Jurkat, Clone E6-1 (cell line): ENCODE data around the gene ENOX2.
"Not testable (repeated sequence)": the region's sequence is repeated elsewhere in the genome, so short reads cannot be mapped to it uniquely, and the experiment has no call there.

Experiments used
- DNase-seq: peaks from one replicate; pipeline ENCODE4 v3.0.0-alpha.2; 2011; ENCODE audit warnings: low read depth, low spot score
- H3K4me3 ChIP-seq: 2 replicates; pipeline ENCODE4 v1.5.1; 2011; ENCODE audit warnings: mild to moderate bottlenecking, low read length, control low read depth, moderate library complexity

Gene ENOX2

DNA sequence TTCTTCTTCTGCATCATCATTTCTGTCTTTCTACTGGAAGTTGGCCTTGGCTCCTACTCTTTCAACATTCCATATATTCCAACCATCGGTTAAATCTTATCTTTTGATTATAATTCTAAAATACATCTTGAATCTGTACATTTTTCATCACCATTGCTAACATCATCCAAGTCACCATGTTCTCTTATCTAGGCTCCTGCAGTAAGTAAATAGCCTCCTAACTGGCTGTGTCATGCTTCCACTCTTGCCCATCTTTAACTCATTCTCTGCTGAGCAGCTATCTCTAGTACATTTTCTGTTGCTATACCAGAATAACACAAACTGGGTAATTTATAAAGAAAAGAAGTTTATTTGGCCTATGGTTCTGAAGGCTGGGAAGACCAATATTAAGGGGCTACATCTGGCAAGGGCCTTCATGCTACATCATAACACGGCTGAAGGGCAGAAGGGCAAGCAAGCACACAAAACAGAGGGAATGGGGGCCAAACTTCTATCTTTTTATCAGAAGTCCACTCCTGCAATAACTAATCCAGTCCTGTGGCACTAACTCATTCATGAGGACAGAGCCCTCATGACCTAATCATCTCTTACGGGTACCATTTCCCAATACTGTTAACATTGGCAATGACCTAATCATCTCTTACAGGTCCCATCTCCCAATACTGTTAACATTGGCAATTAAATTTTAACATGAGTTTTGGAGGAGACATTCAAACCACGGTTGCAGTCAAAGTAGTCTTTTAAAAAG, 72.2 kb downstream of the ENOX2 start:
- DNase-seq = no peak

GRCh38 chrX:130829526-130830515, 73.2 kb downstream of the ENOX2 start:
- H3K4me3 ChIP-seq = no peak overlapping the region
- DNase-seq = no peak

More for the DNA sequence above, 72.2 kb downstream of the ENOX2 start:
- no peak overlapping the region for H3K4me3 ChIP-seq

- no peak overlapping the region for H3K4me3 ChIP-seq
Measured at GRCh38 chrX:130828641-130829040, 74.4 kb downstream of the ENOX2 start.

DNA sequence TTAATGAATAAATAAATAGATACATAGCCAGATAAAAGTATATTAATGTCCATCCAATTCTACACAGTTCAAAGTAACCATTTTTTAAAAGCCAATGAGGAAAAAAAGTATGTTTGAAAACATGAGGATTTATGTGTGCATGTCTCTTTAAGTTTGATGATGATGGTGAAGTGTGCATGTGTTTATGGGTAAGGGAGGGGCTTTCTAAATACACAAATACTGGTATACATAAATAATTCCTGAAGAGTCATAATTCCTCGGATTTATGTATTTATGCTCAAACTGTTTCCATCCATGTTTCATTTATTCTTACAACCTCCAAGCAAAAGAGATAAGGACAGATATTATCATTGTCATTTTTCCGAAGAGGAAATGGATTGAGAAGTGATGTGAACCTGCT, 75.4 kb downstream of the ENOX2 start:
- no peak for DNase-seq
- no peak overlapping the region for H3K4me3 ChIP-seq

More at GRCh38 chrX:130828641-130829040, 74.4 kb downstream of the ENOX2 start:
- DNase-seq = no peak

DNA sequence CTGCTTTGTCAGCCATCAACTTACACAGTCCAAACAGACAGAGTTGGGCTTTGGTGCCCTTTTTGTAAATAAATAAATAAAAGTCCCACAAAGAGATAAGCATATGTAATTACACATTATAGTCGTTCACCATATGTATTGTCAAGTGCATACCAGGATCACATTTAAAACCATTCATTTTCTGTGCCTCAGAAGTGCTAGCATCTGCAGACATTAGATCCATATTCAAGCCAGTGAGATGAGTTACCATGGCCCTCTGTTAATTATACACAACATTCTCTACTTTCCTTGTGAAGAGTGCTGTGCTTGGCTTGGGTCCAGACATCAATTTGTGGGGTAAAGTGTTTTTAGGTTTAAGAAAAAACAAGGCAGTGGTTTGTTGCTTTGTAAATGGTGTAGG, 76.8 kb downstream of the ENOX2 start:
- no peak overlapping the region for H3K4me3 ChIP-seq
- DNase-seq = no peak

DNA sequence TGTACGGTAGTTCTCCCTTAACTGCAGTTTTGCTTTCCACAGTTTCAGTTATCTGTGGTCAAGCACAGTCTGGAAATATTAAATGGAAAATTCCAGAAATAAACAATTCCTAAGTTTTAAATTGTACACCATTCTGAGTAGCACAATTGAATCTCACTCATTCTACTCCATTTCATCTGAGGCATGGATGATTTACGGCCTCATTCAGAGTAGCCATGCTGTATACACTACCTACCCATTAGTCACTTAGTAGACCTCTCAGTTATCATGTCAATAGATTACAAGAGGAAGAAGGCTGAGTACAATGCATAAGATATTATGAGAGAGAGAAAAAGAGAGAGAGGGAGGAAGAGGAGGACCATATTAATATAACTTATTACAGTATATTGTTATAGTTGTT, 77.5 kb downstream of the ENOX2 start:
- no peak overlapping the region for H3K4me3 ChIP-seq
- DNase-seq = no peak

GRCh38 chrX:130819367-130819766, 83.6 kb downstream of the ENOX2 start:
- DNase-seq, H3K4me3 ChIP-seq: not testable (repeated sequence)

GRCh38 chrX:130813932-130814331, 89.1 kb downstream of the ENOX2 start:
- DNase-seq, H3K4me3 ChIP-seq: not testable (repeated sequence)

GRCh38 chrX:130810561-130810960, 92.4 kb downstream of the ENOX2 start:
- DNase-seq = no peak
- no peak overlapping the region for H3K4me3 ChIP-seq

DNA sequence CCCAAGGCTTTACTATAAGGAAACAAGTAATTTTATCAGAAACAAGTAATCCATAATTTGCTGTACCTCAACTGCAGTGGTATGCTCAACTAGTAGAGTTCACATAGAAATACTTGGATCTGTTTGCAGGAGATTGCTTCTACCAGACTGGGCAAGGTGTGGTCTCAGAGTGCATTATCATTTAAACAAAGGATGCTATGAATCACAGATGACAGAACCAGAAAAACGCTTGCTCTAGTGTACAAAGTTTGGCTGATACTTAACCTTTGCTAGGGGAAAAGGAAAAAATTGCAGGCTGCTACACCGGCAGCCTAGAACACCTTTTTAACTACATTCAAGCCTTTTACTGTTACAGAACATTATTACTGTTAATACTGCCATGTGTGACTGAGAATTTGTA, 97.1 kb downstream of the ENOX2 start:
- no peak overlapping the region for H3K4me3 ChIP-seq
- no peak for DNase-seq

GRCh38 chrX:130803537-130803936, 99.5 kb downstream of the ENOX2 start:
- no peak overlapping the region for H3K4me3 ChIP-seq
- DNase-seq = no peak

DNA sequence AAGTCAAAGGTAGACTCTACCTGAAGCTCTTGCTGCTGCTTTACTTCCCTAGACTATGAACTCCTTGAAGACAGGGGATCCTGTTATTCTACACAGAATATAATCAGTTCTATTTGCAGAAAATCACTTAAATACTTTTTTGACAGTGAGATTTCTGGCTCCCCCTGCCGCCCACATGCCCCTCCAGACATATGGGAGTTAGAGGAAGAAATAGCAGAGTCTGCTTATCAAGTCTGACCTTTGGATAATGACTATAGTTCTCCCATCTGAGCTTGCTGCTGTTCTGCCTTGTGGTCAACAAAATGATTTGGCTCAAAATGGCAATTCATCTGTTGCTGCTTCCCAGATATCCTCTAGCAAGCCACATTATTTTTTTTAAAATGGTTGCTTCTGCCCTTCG, 101.1 kb downstream of the ENOX2 start:
- DNase-seq = no peak
- no peak overlapping the region for H3K4me3 ChIP-seq

- no peak for DNase-seq
- no peak overlapping the region for H3K4me3 ChIP-seq
Measured at GRCh38 chrX:130799393-130799792, 103.6 kb downstream of the ENOX2 start.

DNA sequence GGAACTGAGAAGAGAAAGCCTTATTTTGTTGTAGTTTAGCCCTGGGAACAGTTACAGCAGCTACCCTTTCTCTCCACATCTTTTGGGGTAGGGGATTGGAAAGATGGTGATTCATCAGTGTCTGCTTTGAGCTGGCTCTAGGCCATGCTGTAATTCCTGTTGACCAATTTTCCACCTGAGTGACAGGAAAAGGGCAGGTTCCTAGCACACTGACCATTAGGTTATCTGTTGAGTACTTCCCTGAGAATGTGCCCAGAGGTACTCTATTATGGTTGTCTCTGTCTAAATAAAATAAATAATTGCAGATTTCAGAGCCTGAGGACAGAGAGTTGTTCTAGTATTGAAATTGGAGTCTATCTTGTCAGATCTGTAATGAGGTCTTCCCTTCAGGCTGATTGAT, 109.0 kb downstream of the ENOX2 start:
- H3K4me3 ChIP-seq = no peak overlapping the region
- no peak for DNase-seq

GRCh38 chrX:130791870-130792269, 111.1 kb downstream of the ENOX2 start:
- H3K4me3 ChIP-seq, DNase-seq: not testable (repeated sequence)

DNA sequence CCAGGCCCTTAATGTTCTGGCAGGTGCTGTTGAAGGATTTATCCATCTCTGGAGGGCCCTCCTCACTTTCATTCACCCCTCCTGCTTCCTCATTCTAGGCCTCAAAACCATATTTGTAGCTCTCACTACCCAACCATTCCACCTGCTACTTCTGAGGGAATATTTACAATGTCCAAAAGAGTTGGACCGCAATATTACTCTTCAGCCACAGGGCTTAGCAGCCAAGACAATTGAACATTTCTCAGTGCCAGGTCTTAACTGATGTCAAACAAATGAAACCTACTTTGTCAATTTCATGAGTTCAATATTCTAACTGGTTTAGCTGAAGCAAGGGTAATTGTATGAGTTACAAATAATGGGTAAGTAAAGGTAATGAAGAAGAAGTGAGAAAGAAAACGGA, 113.2 kb downstream of the ENOX2 start:
- no peak overlapping the region for H3K4me3 ChIP-seq
- no peak for DNase-seq

GRCh38 chrX:130788786-130789581, 114.0 kb downstream of the ENOX2 start:
- no peak overlapping the region for H3K4me3 ChIP-seq
- DNase-seq = no peak

- no peak overlapping the region for H3K4me3 ChIP-seq
- DNase-seq = no peak
Measured at GRCh38 chrX:130786030-130786429, 117.0 kb downstream of the ENOX2 start.

GRCh38 chrX:130778773-130779172, 124.2 kb downstream of the ENOX2 start:
- DNase-seq = no peak
- H3K4me3 ChIP-seq = no peak overlapping the region
